Superior temporal gyrus (tissue), 1 donor: ENCODE results near the gene PHLDB3.
A peak's percentile ranks its signal among the peaks of the same experiment; 100 is the strongest.
"Not testable (repeated sequence)": the region's sequence is repeated elsewhere in the genome, so short reads cannot be mapped to it uniquely, and the experiment has no call there.

Source experiments
- DNase-seq: peaks from one replicate; pipeline ENCODE4 v3.0.0-alpha.2; 2016; ENCODE audit errors: extremely low spot score

The PHLDB3 gene

DNA sequence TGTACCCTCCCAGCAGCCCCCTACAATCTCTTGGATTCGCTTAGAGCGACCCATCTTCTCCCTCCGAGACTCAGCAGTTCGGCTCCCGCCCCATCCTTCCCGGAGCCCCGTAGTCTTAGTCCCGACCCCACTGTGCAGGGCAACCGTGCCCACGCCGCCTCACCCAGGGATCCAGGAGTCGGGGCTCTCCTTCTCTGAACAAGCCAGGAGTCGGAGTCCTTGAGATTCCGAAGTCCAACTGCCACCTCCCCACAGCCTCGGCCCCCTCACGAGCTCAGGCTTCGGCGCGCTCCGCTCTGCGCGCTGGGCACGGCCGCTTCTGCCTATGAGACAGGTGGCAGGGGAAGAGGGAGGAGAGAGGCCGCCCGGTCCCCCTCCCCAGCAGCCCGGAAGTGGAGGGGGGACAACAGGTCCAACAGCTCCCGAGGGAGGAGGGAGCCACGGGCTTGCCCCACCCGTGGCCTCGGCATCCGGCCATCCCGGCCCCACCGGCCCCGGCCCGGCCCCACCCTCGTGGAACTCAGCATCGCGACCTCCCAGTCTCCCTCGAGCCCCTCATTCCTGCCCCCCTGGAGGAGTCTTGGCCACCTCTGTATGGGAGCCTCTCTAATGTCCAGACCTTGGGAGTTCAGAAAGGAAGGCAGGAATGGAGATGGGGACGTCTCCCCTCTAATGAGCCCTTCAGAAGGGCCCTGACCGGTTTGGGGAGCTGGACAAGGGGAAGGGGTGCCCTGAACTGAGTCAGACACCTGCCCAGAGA is at the start of gene PHLDB3:
PHLDB3 (minus strand) TSS at position 321 of the 760 bp plus-strand sequence. CDS start 628 bp downstream, outside the sequence.
- DNase-seq = no peak

DNA sequence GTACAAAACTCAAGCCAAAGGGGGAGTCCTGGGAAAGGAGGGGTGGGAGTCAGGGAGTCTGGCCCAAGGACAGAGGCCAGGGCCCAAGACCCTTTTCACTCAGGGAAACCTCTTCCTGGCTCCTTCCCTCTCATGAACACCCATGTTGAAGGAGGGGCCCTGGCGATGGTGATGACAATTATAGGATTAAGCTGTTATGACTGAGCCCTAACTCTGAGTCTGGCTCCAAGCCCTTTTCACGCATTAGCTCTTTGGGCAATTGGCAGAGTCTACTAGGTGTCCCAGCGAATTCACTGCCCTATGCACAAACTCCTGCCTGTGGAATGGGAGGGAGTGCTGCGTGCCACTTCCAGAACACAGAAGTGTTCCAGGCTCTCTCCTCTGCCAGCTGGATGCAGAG is 49.1 kb upstream of the PHLDB3 start:
- DNase-seq = no peak

GRCh38 chr19:43552616-43553015 is 48.1 kb upstream of the PHLDB3 start:
- DNase-seq = no peak

DNA sequence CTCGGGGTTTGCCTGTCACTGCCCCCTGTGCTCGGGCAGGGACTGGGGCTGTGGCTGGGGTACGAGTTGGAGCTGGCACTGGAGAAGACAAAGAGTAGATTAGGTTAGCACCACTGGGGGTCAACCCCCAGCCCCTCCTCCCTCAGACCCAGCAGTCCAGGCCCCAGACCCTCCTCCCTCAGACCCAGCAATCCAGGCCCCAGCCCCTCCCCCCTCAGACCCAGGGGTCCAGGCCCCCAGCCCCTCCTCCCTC is 47.6 kb upstream of the PHLDB3 start:
- DNase-seq = no peak

GRCh38 chr19:43551399-43552197 is 47.1 kb upstream of the PHLDB3 start:
- no peak for DNase-seq

DNA sequence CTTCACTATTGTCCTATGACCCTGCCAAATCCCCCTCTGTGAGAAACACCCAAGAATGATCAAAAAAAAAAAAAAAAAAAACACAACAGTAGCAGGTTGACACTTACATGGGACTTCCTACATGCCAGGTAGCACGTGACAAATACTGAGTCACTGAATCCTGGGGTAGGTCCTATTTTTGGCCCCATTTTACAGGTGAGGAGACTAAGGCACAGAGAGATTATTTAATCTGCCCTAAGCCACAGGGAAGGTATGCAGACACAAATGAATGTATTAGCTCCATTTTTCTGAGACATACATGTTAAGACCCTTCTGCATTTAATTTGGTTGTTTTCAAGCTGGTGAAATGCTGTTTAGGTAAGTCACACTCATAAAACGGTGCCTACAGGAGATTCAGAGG is 44.2 kb upstream of the PHLDB3 start:
- no peak for DNase-seq

GRCh38 chr19:43547926-43548325 is 43.4 kb upstream of the PHLDB3 start:
- not testable (repeated sequence) for DNase-seq

GRCh38 chr19:43546581-43546980 is 42.0 kb upstream of the PHLDB3 start:
- DNase-seq = no peak

GRCh38 chr19:43545981-43546380 is 41.4 kb upstream of the PHLDB3 start:
- DNase-seq = no peak

DNA sequence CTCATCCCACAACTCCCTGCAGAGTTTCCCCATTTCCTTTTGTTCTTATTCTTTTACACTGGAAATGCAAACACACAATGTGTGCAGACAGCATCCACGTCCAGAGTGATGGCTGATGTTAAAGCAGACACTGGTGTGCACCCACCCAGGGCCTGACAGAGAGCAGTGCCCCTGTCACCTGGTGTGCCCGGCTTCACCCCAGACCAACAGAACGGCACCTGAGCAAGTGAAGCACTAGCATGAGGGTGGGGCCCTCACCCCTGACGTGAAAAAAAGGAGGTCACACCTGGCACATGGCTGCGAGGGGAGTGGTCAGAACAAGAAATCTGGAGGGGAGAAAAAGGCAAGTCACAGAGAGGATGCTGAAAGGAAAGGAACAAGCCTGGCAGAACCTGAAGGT is 40.7 kb upstream of the PHLDB3 start:
- DNase-seq = no peak

DNA sequence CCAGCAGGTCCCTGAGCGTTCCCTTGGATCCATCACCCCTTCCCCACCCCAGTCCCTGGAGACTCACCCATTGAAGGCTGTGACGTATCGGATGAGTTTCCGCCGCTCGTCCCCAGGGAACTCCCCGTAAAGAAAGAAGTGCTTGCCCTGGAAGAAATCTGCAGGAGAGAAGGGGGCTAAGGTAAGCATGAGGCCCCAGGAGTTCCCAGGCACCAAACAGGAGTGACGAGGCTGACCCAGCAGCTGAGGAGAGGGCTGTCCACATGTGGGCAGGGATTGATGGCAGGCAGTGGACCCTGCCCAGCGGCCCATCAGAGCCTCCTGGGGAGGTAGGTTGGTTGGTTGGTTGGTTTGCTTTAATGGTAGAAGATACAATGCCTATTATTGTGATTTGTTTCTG is 39.5 kb upstream of the PHLDB3 start:
- no peak for DNase-seq

GRCh38 chr19:43541920-43542650 is 37.5 kb upstream of the PHLDB3 start:
- no peak for DNase-seq

- DNase-seq = no peak
Observed at GRCh38 chr19:43540381-43540780, 35.8 kb upstream of the PHLDB3 start.

DNA sequence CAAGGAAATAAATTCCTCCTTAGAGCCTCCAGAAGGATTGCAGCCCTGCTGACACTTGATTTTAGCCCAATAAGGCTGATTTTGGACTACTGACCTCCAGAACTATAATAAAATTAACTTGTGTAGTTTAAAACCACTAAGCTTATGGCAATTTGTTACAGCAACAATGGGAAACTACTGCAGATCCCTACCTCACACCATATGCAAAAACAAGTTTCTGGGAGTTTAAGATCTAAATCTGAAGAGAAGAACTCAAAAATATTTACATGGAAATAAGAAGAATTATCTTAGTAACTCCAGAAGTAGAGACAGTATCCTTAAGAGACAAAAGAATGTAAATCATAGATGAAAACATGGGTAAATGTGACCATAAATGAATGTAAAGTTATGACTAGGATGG is 34.4 kb upstream of the PHLDB3 start:
- DNase-seq = no peak

GRCh38 chr19:43534816-43535761 is 30.5 kb upstream of the PHLDB3 start:
- peak; percentile 70 for DNase-seq

GRCh38 chr19:43534305-43534815 is 29.8 kb upstream of the PHLDB3 start:
- no peak for DNase-seq

DNA sequence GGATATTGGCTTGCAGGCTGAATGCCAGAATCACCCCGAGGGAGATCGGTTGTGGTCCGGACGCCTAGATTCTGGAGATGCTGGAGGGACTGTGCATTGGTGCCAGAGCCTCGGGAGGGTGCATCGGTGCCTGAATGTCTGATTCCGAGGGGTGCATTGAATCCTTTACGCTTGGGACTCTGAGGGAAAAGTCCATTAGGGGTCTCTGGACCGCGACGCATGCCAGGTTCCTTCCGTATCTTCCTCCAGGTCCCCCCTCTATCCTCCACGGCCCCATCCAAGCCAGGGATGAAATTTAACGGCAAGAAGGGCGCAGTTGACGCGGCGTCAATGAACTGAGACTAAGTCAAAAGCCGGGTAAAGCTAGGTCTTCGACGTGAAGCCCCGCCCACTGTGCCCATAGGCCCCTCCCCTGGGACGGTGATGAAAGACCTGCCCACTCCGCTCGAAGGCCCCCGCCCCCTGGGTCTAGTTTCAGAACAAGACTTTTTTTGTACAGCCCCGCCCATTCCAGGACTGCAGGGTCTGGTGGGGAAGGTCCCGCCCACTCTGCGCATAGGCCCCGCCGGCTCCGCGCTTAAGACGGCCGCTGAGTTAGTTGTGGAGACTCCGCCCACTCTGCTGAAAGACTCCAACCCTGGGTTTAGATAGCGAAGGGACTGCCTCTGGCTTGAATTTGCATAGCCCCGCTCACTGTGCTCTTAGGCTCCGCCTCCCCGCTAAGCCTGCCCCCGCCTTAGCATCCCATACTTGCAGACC is 29.2 kb upstream of the PHLDB3 start:
- DNase-seq = peak; percentile 93

DNA sequence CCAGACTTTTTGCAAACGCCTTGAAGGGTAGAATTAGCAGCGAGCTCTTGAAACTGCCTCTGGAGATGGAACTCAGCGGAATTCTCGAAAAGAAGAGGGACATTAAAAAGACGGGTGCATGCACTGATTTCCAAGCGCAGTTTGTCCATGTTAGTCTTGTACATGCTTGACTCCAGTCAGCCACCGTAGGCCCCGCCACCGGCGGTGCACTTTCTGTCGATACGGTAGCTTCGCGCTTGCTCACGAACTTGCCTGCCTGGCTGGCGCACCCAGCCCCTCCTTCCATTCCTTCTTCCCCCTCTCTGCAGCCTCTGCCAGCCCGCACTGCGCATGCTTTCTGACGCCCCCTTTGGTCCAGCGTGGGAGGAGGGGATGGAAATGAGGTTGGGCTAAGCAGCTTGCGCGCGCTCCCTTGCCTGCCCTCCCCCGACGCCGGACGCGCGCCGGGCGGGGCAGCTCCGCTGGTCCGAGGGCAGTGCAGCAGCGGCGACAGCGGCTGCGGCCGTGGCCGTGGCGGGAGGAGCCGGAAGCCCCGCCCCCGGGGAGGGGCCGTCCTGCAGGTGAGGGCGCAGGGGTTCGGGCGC is 28.5 kb upstream of the PHLDB3 start, which contains the start of gene ZNF575:
ZNF575 (plus strand) TSS at position 227 of the 584 bp plus-strand sequence. CDS start 1,235 bp downstream, outside the sequence.
- DNase-seq = peak; percentile 94

DNA sequence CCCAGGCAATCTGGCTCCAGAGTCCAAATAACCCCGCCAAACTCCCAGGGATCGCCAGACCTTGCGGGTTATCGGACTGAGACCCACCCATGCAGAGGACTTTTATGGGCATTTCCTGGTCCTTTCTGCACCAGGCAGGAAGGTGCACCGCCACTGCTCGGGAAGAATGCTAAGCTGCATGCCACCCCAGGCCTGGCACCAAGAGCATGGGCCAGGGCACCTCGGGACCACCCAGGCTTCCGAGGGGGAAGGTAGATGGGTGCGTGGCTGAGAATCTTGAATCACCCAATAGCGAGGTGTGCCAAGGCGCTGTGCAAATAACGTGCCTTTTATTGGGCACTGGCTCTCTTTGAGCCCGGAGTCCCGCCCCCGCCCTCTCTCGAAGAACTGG is 28.0 kb upstream of the PHLDB3 start:
- no peak for DNase-seq
